ENCODE data around the gene SAMM50.
"Not testable (repeated sequence)": the region's sequence is repeated elsewhere in the genome, so short reads cannot be mapped to it uniquely, and the experiment has no call there.

The SAMM50 gene

DNA sequence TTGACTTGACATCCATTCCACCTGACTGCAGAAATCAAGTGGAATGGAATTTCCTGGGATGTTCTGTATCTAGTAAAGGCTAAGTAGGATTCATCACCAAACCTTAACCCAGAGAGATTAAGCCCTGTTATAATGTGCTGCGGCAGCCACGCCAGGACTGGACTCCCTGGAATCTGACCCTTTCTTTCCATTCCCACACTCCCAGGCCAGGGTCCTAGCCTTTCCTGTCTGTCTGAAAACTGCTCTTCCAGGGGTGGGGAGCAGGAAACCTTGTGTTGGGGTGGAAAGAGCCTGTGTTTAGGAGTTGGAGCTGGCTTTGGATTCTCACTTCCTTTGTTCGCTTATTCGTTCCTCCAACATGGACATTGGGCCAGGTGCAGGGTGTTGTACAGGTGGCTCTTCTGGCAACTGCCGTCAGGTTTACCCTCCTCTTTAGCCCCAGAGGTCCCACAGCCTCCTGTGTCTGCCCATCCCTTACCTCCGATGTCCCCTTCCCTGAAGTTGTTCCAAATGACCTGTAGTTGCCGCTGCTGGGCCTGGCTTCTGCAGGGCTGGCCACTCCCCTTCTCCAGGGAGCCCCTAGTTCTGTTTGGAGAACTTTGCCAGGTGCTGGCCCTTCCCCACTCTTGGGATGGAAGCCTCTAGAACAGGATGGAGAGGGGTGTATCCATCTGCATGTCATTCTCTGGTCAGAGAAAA, 48.3 kb downstream of the SAMM50 start:
- no peak for DNase-seq

GRCh38 chr22:44004104-44004460, 48.8 kb downstream of the SAMM50 start:
- no peak for DNase-seq

- DNase-seq, result no peak
Observed at GRCh38 chr22:44005524-44005923, 50.3 kb downstream of the SAMM50 start.

DNA sequence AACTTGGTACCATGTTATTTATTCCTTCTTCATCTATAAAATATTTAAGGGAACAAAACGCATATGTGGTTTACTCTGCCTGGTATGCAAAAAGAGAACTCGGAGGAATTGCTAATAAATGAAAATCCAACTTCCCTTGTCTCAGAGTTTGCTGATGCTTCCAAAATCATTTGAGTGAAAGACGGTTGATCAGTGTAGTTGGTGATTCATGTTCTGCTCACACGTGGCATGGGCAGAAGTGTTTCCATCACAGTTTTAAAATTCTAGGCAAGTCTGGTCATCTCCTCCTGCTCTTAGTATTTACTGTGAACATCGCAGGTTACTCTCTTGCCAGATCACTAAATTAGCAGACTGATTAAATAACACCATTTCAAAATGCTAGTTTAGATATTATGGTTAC, 56.9 kb downstream of the SAMM50 start:
- no peak for DNase-seq

DNA sequence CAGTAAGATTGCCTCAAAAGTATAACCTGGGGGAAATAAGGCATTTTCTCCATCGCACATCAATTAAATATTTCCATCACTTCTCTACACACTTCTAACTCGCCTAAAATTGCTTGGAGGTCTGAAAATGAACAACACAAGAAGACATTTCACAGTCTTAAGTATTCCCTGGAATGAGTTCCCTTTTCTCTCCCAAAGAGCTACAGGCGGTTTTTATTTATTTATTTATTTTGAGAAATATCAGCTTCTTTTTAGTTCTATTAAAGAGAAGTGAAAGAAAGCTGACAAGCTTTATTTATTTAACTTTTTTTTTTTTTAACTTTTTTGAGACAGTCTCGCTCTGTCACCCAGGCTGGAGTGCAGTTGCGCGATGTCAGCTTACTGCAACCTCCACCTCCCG, 57.3 kb downstream of the SAMM50 start:
- no peak for DNase-seq

DNA sequence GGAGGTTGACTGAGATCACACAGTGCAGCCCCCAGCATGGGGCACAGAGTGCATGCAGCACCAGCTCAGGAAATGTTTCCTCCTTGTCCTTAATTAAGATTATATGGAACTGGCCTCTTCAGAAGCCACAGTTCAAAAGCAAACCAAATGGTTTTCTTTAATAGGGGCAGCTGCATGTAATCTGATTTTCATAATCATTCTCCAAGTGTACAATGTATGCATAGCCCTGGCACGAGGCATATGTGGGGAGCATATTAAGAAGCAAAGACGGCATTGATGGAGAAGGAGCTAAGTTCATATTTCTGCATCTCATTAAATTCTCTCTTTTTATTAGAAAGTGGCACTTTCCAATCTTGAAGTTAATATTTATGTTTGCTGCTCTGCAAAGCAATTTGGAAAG, 59.0 kb downstream of the SAMM50 start:
- no peak for DNase-seq

GRCh38 chr22:44016586-44016985, 61.3 kb downstream of the SAMM50 start:
- DNase-seq, result not testable (repeated sequence)

GRCh38 chr22:44018594-44018993, 63.4 kb downstream of the SAMM50 start:
- no peak for DNase-seq

DNA sequence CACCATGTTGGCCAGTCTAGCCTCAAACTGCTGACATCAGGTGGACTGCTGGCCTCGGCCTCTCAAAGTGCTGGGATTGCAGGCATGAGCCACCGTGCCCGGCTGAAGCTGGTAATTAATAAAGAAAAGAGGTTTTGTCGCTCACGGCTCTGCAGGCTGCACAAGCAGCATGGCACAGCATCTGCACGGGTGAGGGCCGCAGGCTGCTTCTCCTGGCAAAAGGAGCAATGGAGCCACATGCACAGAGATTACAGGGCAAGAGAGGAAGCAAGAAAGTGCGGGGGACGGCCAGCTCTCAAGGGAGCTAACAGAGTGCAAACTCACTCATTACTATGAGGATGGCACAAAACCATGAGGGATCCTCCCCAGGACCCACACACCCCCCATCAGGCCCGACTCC, 64.2 kb downstream of the SAMM50 start:
- no peak for DNase-seq

- DNase-seq, result no peak
Observed at GRCh38 chr22:44019846-44020245, 64.6 kb downstream of the SAMM50 start.

- DNase-seq, result no peak
Observed at GRCh38 chr22:44020981-44021380, 65.7 kb downstream of the SAMM50 start.

DNA sequence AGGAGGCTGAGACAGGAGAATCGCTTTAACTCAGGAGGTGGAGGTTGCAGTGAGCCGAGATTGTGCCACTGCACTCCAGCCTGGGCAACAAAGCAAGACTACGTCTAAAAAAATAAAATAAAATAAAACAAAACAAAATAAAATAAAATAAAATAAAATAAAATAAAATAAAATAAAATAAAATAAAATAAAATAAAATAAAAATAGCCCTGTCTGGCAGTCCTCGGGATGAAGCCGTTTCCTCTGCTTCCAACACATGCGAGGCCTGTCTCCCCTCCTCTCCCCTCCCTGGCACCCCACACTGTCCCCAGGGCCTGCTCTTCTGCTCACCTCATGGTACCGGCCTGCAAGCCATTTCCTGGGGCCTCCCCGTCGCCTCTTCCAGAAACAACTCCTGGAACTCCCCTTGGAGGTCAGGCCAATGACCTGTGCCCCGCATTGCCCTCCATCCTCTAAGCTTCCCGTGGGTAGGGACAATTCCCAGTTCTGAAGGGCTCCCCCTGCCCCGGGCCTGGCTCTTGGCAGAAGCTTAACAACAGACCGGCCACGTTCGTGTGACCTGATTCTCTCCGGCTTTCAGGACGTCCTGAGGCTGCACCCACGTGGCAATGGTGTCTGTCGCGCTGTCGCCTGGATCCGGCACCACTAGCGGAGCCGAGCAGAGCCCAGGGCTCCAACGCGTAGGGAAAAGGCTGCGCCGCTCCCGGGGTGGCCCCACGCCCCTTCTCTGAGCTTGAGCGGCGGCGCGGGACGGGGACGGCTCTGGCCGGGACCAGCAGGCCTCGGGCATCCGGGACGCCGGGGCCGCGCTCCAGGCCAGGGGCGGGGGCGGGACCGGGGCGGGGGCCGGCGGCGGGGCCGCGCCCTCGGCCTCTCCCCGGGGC, 68.4 kb downstream of the SAMM50 start:
- DNase-seq, result peak in 1 of 2 donors; percentile 27

- DNase-seq, result peak in 1 of 2 donors; percentile 27
Observed at GRCh38 chr22:44024288-44024921, 69.2 kb downstream of the SAMM50 start, which contains the start of gene PARVB. PARVB (plus strand) TSS chr22:44024302; CDS start chr22:44024340, 38 bp downstream.

- DNase-seq, result peak in 1 of 2 donors; percentile 20
Observed at GRCh38 chr22:44025171-44026065, 70.2 kb downstream of the SAMM50 start.

- no peak for DNase-seq
Observed at GRCh38 chr22:44026066-44026629, 70.9 kb downstream of the SAMM50 start.

DNA sequence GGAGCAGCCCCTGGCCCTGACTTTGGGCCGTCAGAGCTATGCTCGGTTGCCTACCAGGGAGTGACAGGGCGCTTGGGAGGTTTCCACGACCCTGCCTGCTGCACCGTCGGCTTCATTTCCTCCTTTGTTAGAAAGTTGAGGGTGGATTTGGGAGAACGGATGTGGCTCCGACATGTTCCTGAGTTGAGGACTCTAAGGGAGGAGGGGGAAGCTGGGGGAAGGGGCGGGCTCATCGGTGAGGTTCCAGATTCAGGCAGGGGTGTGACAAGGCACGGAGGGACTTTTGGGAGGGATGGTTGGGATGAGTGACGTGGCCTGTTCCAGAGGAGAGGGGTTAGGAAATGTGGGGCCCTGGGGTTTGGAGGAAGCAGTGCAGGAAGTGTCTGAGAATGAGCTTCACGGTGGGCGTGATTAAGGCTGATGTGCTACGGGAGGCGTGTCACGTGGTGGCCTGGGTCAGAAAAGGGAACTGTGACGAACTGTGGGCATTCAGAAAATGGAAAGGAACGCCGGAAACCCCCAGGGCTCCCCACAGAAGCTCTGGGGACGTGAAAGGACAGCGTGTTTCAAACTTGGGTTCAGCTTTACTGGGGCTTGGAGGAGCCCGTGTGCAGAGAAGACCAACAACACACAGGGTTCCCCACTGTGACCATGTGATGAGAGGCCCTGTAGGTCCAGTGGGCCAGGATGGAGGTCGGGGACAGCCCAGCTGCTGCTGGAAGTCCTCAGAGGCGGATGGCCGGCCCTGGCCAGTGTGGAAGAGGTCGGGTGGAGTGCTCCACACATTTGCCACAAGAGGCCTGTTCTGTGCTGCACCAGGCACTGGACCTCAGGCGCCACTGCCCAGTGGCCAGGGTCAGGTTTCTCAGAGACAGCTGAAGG, 71.6 kb downstream of the SAMM50 start:
- peak; percentile 69 to 88 for DNase-seq

DNA sequence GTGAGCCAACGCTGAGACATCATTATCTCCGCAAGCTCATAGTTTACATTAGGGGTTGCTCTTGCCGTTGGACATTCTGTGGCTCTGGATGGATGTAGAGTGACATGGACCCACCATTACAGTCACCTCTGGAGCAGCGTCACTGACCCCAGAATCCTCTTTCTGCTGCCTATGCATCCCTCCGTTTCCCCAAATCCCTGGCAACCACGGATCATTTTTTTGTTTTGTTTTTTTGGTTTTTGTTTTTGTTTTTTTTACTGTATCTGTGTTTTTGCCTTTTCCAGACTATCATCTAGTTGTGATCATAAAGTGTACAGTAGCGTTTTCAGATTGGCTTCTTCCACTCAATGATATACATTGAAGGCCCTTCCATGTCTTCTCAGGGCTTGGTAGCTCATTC, 72.8 kb downstream of the SAMM50 start:
- DNase-seq, result no peak

DNA sequence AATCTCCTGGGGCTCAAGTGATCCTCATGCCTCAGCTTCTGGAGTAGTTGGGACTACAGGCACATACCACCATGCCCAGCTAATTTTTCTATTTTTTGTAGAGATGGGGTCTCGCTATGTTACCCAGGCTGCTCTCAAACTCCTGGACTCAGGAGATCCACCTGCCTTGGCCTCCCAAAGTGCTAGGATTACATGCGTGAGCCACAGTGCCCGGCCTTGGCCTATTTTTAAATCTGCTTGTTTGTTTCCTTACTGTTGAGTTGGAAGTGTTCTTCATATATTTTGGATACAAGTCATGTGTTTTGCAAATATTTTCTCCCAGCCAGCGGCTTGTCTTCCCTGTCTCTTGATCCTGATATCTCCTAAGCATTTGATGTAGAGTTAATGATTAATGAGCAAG, 73.8 kb downstream of the SAMM50 start:
- DNase-seq, result no peak

- no peak for DNase-seq
Observed at GRCh38 chr22:44030051-44030701, 74.9 kb downstream of the SAMM50 start.

DNA sequence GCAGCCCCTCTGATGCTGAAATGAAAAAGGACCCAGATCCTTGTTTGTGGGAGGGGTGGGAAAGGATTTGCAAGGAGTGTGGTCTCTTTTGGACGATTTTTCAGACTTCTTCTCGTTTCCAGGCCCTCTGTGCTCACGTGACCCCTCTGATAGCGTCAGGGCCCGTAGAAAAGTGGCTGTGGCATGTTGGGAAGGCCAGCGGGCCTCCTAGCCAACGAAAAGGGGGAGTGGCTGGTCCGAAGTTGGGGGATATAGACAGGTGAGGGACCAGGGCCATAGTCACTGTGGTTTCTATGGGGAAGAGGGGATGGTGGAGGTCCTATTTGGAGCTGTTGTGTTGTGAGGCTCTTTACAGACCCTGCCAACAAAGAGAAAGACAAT, 75.5 kb downstream of the SAMM50 start:
- DNase-seq, result no peak
